Keratinocyte (primary cell): ENCODE data around the gene PHF2. TPM values are rescaled to one million over a fixed set of nuclear protein-coding genes. Genes with fewer than 3 reads are reported as not detected.

Experiments used
- DNase-seq: peaks from one replicate; pipeline ENCODE4 v3.0.0-alpha.2; 2011; ENCODE audit warnings: low read depth, missing footprints, low spot score
- FAIRE-seq: peaks from 2 replicates; lab custom pipeline; 2011; peaks lifted over from hg19 to GRCh38; lab: Jason Lieb, UNC
- H2AFZ ChIP-seq: 2 replicates; pipeline ENCODE4 v1.6.0; 2012; ENCODE audit warnings: low read length, control low read depth, inconsistent platforms; ENCODE audit not compliant: control insufficient read depth
- H3K27ac ChIP-seq: 2 replicates; pipeline ENCODE4 v1.5.1; 2011; ENCODE audit warnings: low read length; ENCODE audit not compliant: control insufficient read depth, insufficient read depth
- H3K27me3 ChIP-seq: 3 replicates; pipeline ENCODE4 v1.6.0; 2011; ENCODE audit warnings: low read length; ENCODE audit not compliant: control insufficient read depth, insufficient read depth; ENCODE audit errors: extremely low read depth
- H3K36me3 ChIP-seq, 2 experiments: 2 replicates in 1 of 2; 3 replicates in 1 of 2; pipeline ENCODE4 v1.5.1; 2011; ENCODE audit warnings: low read length in 2 of 2, mild to moderate bottlenecking in 1 of 2; ENCODE audit not compliant: control insufficient read depth in 2 of 2, insufficient read depth in 2 of 2; ENCODE audit errors: extremely low read depth in 1 of 2
- H3K4me1 ChIP-seq: 3 replicates; pipeline ENCODE4 v1.5.1; 2011; ENCODE audit warnings: low read length; ENCODE audit not compliant: control insufficient read depth, insufficient read depth; ENCODE audit errors: extremely low read depth
- H3K4me2 ChIP-seq: 3 replicates; pipeline ENCODE4 v1.6.0; 2011; ENCODE audit warnings: low read depth, low read length; ENCODE audit not compliant: control insufficient read depth, insufficient read depth; ENCODE audit errors: extremely low read depth
- H3K4me3 ChIP-seq, 3 experiments: fragments of 200-600 bp in 1 of 3; sonication (generic) in 1 of 3; 2 replicates in 2 of 3; 3 replicates in 1 of 3; pipeline ENCODE4 v1.5.1; 2011 to 2016; ENCODE audit warnings: low read length in 3 of 3, mild to moderate bottlenecking in 3 of 3, control low read depth in 2 of 3, inconsistent platforms in 1 of 3, low read depth in 1 of 3, mixed read lengths in 1 of 3, mixed run types in 1 of 3, moderate library complexity in 1 of 3; ENCODE audit not compliant: control insufficient read depth in 2 of 3, insufficient read depth in 2 of 3; ENCODE audit errors: extremely low read depth in 1 of 3
- H3K79me2 ChIP-seq: 2 replicates; pipeline ENCODE4 v1.6.0; 2012; ENCODE audit warnings: low read length; ENCODE audit not compliant: control insufficient read depth, insufficient read depth
- H3K9ac ChIP-seq: 3 replicates; pipeline ENCODE4 v1.6.0; 2011; ENCODE audit warnings: low read length; ENCODE audit not compliant: control insufficient read depth, insufficient read depth; ENCODE audit errors: extremely low read depth
- H3K9me1 ChIP-seq: 3 replicates; pipeline ENCODE4 v1.6.0; 2011; ENCODE audit warnings: low read length; ENCODE audit not compliant: control insufficient read depth, insufficient read depth; ENCODE audit errors: extremely low read depth
- H3K9me3 ChIP-seq: 2 replicates; pipeline ENCODE4 v1.5.1; 2012; ENCODE audit warnings: low read depth, low read length; ENCODE audit not compliant: control insufficient read depth
- H4K20me1 ChIP-seq: 3 replicates; pipeline ENCODE4 v1.6.0; 2011; ENCODE audit warnings: low read length; ENCODE audit not compliant: control insufficient read depth, insufficient read depth; ENCODE audit errors: extremely low read depth
- CTCF ChIP-seq, 3 experiments: IDR thresholded peaks in 1 of 3; conservative IDR thresholded peaks in 1 of 3; optimal IDR thresholded peaks in 1 of 3; 2 replicates in 2 of 3; 3 replicates in 1 of 3; pipeline versions ENCODE3 to v1.5.1; 2011; ENCODE audit warnings: low read length in 3 of 3, mild to moderate bottlenecking in 3 of 3, moderate library complexity in 2 of 3, control low read depth in 1 of 3, inconsistent platforms in 1 of 3; ENCODE audit not compliant: insufficient read depth in 2 of 3; ENCODE audit errors: extremely low read depth in 1 of 3
- EZH2 ChIP-seq: IDR thresholded peaks from one replicate; pipeline ENCODE4 v1.6.1; 2012; ENCODE audit warnings: inconsistent platforms, mild to moderate bottlenecking, low read length, moderate library complexity
- dilution Hi-C: fragments of 300-500 bp; cut with MboI; formaldehyde crosslinking; loops from one replicate; pipeline ENCODE4 v1.7.0; 2020; ENCODE audit warnings: low sequenced_read_pairs; ENCODE audit not compliant: extremely low pct_ligation_motif_present
- polyA plus RNA-seq, 5 experiments: library from polyadenylated mRNA; depleted of rRNA in 3 of 5; stranded (reverse) in 3 of 5; stranded (forward) in 1 of 5; unstranded in 1 of 5; fragments of >200 nt; gene quantifications; 1 replicate in 1 of 5; 2 replicates in 3 of 5; 3 replicates in 1 of 5; pipeline versions ENCODE4 v1.2.1 to v1.2.3, GENCODE V29; 2011 to 2012; ENCODE audit warnings: missing spikeins in 2 of 5, low read depth in 1 of 5, low replicate concordance in 1 of 5

PHF2 gene
- polyA plus RNA-seq, 1 donor (not counting 4 experiments of a cell fraction or from before 2014, with no cell fraction given), result 5.1 TPM

- no peak for FAIRE-seq
- Histone ChIP-seq H3K4me2 (no peak overlapping the region), H3K4me3 (no peak overlapping the region), H3K27me3 (no peaks in the 10 kb centered on the region), H3K36me3 (peaks cover 28 to 31% of the 10 kb centered on the region in 2 experiments), H4K20me1 (no peaks in the 10 kb centered on the region), H3K9me1 (no peaks in the 10 kb centered on the region), H3K9me3 (no peaks in the 10 kb centered on the region), H3K9ac (no peak overlapping the region), H2AFZ (no peak overlapping the region), H3K4me1 (peaks cover 9% of the 10 kb centered on the region), H3K27ac (no peak overlapping the region), H3K79me2 (no peaks in the 10 kb centered on the region)
- DNase-seq, result no peak
- TF ChIP-seq EZH2, result no peak
- no peak for TF ChIP-seq CTCF (optimal IDR thresholded peaks at IDR 0.05 in 1 of 3, IDR thresholded peaks at IDR 0.05 in 1 of 3, conservative IDR thresholded peaks at IDR 0.05 in 1 of 3; ENCODE audit: extremely low read depth in 1 of 3, insufficient read depth in 2 of 3, low read length in 3 of 3)
- dilution Hi-C loops, result no loop called here
Measured at GRCh38 chr9:93560991-93561390, 15.4 kb upstream of the PHF2 start.

- H3K27ac ChIP-seq, result no peak overlapping the region
- H3K4me1 ChIP-seq, result peaks cover 12% of the 10 kb centered on the region
- H2AFZ ChIP-seq, result no peak overlapping the region
- H3K79me2 ChIP-seq, result no peaks in the 10 kb centered on the region
- H3K9ac ChIP-seq, result no peak overlapping the region
- no peaks in the 10 kb centered on the region for H3K27me3 ChIP-seq
- no peaks in the 10 kb centered on the region for H4K20me1 ChIP-seq
- H3K4me3 ChIP-seq, result no peak overlapping the region
- H3K9me1 ChIP-seq, result no peaks in the 10 kb centered on the region
- dilution Hi-C loops, result no loop called here
- peak; percentile 50 for DNase-seq
- TF ChIP-seq EZH2 (no peak), CTCF (optimal IDR thresholded peaks at IDR 0.05 in 1 of 3, IDR thresholded peaks at IDR 0.05 in 1 of 3, conservative IDR thresholded peaks at IDR 0.05 in 1 of 3; ENCODE audit: extremely low read depth in 1 of 3, insufficient read depth in 2 of 3, low read length in 3 of 3) (no peak)
- H3K36me3 ChIP-seq, result peaks cover 25 to 28% of the 10 kb centered on the region in 2 experiments
- H3K9me3 ChIP-seq, result no peaks in the 10 kb centered on the region
- FAIRE-seq, result peak; percentile 74
- H3K4me2 ChIP-seq, result no peak overlapping the region
Measured at GRCh38 chr9:93562157-93562556, 14.2 kb upstream of the PHF2 start.
